Cardiac fibroblast (primary cell): ENCODE data around the gene LAMP5.

Experiments used
- DNase-seq, 2 donors: peaks; one replicate each; pipeline versions ENCODE4 v3.0.0 to v3.0.0-alpha.2; 2010; ENCODE audit warnings: low read depth in 2 of 2
- H3K4me3 ChIP-seq, 2 donors: replicated peaks in 1 of 2; 1 replicate in 1 of 2; 2 replicates in 1 of 2; pipeline ENCODE4 v1.5.1; 2011; ENCODE audit warnings: low read depth in 2 of 2, low read length in 2 of 2, mild to moderate bottlenecking in 2 of 2, moderate library complexity in 1 of 2
- TF ChIP-seq, protein P1 (sequence below): IDR thresholded peaks from one replicate; pipeline ENCODE4 v1.5.1; 2011; ENCODE audit warnings: low read depth, mild to moderate bottlenecking, low read length, inconsistent platforms

Gene LAMP5

GRCh38 chr20:9576695-9577094 lies 62.3 kb downstream of the LAMP5 start:
- DNase-seq, result no peak
- TF ChIP-seq, protein P1, sequence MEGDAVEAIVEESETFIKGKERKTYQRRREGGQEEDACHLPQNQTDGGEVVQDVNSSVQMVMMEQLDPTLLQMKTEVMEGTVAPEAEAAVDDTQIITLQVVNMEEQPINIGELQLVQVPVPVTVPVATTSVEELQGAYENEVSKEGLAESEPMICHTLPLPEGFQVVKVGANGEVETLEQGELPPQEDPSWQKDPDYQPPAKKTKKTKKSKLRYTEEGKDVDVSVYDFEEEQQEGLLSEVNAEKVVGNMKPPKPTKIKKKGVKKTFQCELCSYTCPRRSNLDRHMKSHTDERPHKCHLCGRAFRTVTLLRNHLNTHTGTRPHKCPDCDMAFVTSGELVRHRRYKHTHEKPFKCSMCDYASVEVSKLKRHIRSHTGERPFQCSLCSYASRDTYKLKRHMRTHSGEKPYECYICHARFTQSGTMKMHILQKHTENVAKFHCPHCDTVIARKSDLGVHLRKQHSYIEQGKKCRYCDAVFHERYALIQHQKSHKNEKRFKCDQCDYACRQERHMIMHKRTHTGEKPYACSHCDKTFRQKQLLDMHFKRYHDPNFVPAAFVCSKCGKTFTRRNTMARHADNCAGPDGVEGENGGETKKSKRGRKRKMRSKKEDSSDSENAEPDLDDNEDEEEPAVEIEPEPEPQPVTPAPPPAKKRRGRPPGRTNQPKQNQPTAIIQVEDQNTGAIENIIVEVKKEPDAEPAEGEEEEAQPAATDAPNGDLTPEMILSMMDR, result no peak
- no peak overlapping the region for H3K4me3 ChIP-seq

- TF ChIP-seq, protein P1, result no peak
Observed at GRCh38 chr20:9577397-9577796, 63.0 kb downstream of the LAMP5 start.

GRCh38 chr20:9578594-9578993 lies 64.2 kb downstream of the LAMP5 start:
- TF ChIP-seq, protein P1, result no peak
- DNase-seq, result no peak
- H3K4me3 ChIP-seq, result no peak overlapping the region

More at GRCh38 chr20:9577397-9577796, 63.0 kb downstream of the LAMP5 start:
- H3K4me3 ChIP-seq, result no peak overlapping the region
- no peak for DNase-seq
